Activated CD4-positive, alpha-beta T cell treated with anti-CD3 and anti-CD28 coated beads, Interleukin-2, amount 50 U/mL, for 16 hours (primary cell): Measurements from ENCODE around the gene PLSCR3.

Experiments used
- DNase-seq: peaks from one replicate; pipeline ENCODE4 v3.0.0-alpha.2; 2020

PLSCR3 gene

GRCh38 chr17:7394452-7395191, at the start of gene PLSCR3:
Gene PLSCR3, minus strand, starts transcription at chr17:7394525. Its CDS starts 415 bp downstream, at chr17:7394110.
- peak; percentile 86 for DNase-seq

- DNase-seq: no peak
These were observed 49.5 kb upstream of the PLSCR3 start for GRCh38 chr17:7443499-7444485.

DNA sequence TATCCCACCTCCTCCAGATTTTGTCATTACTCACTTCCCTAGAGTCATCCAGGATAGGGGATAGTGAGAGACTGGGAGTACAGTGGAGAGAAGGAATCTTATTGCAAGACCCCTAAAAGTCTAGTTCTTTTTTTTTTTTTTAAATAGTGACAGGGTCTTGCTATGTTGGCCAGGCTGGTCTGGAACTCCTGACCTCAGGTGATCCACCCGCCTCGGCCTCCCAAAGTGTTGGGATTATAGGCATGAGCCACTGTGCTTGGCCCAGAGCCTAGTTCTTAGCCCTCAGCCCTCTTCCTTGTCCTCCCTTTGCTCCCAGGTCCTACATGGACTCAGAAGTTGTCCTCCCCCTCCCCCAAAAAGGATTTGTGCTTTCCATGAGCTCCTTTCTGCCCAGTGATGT, 47.8 kb upstream of the PLSCR3 start:
- DNase-seq: no peak

- no peak for DNase-seq
These were observed 46.9 kb upstream of the PLSCR3 start for GRCh38 chr17:7441266-7441665.

GRCh38 chr17:7440834-7441195, 46.5 kb upstream of the PLSCR3 start:
- no peak for DNase-seq

DNA sequence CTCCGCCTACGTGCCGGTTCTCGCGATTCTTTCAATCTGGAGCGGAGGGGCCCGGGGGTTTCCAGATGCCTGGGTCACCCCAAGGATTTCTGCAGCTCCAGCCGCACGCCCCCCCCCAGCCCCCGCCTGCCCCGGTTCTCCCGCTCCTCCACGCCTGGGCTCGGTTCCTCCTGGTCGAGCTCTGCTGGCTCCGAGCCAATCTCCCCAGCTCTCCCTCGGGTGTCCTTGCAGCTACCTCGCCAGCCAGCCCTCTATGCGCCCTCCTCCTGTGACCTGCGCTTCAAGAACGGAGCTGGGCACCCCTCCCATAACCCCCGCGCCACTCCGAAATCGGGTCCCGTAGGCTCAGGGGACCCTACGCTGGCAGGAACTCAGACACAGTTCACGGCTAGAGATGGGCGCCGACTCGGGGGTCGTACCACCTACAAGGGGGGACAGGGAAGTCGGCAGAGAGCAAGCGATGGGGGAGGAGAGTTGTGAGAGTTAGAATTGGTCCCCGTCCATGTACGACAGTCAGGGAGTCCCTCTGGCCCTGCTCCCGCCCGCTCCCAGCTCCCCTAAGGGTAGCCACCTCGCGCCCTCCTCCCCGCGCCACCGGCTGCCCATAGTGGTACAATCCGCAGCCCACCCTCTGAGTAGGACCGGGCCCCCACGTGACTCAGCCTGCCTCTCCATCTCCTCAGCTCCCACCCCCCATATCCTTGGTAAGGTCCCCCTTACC, 45.9 kb upstream of the PLSCR3 start:
- DNase-seq: peak; percentile 32

GRCh38 chr17:7439462-7440112, 45.3 kb upstream of the PLSCR3 start, which contains the start of gene FGF11:
Gene FGF11, plus strand, starts transcription at chr17:7439512. Its CDS starts 109 bp downstream, at chr17:7439621.
- no peak for DNase-seq

- no peak for DNase-seq
These were observed 44.5 kb upstream of the PLSCR3 start for GRCh38 chr17:7438656-7439460.

- DNase-seq: peak; percentile 51
These were observed 43.8 kb upstream of the PLSCR3 start for GRCh38 chr17:7437950-7438614.

GRCh38 chr17:7437369-7437863, 43.1 kb upstream of the PLSCR3 start:
- DNase-seq: no peak

GRCh38 chr17:7436556-7437368, 42.4 kb upstream of the PLSCR3 start:
- peak; percentile 88 for DNase-seq

GRCh38 chr17:7435676-7436555, 41.6 kb upstream of the PLSCR3 start:
- peak; percentile 65 for DNase-seq

GRCh38 chr17:7432296-7432695, 38.0 kb upstream of the PLSCR3 start:
- no peak for DNase-seq

GRCh38 chr17:7431231-7431630, 36.9 kb upstream of the PLSCR3 start:
- no peak for DNase-seq

GRCh38 chr17:7429722-7430121, 35.4 kb upstream of the PLSCR3 start:
- DNase-seq: no peak

GRCh38 chr17:7428557-7428956, 34.2 kb upstream of the PLSCR3 start, which contains the start of gene SPEM3:
Gene SPEM3, plus strand, starts transcription at chr17:7428857. Its CDS starts 46 bp downstream, at chr17:7428903.
- no peak for DNase-seq

DNA sequence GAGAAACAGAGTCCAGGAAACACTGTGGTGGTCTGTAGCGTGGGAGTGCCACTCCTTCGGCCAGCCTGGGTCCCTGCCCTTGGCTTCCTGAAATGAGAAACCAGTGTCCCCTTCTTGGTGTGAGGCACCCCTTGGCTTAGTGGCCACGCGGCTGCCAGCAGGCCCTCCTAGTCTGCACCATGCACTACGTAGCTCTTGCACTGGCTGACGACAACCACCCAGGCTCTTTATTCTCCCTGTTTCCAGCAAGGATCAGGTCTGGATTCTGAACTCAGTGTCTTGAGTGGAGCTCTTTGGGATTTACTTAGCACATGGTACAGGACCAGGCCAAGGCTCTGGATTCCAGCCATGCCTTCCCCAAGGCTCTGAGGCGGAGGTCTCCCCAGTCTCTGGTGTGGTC, 33.2 kb upstream of the PLSCR3 start:
- DNase-seq: no peak

DNA sequence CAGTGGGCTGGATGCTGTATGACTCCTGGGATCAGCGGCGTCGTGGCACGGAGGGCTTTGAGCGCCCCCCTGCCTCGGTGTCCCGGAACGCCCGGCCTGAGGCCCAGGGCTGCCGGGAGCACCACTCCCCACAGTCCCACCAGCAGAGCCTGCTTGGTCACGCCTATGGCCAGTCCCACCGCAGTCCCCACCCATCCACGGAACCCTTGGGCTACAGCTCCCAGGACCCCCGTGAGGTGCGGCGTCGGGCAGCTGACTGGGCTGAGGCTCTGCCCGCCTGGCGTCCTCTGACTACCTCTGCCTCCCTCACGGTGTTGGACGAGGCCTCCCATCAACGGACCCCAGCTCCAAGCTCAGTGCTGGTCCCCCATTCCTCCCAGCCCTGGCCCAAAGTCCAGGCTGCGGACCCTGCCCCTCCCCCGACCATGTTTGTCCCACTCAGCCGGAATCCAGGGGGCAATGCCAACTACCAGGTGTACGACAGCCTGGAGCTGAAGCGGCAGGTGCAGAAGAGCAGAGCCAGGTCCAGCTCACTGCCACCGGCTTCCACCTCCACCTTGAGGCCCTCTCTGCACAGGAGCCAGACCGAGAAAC, 32.7 kb upstream of the PLSCR3 start:
- no peak for DNase-seq
